SK-N-SH (cell line): ENCODE results near the gene VAV1. TPM values are rescaled to one million over a fixed set of nuclear protein-coding genes. Genes with fewer than 3 reads are reported as not detected.

ENCODE experiments used
- CTCF ChIA-PET: fragments of 300-600, 350-600 bp; formaldehyde crosslinking; extraction: SDS; loops from one replicate; lab custom pipeline; 2021; lab: Yijun Ruan, JAX
- POLR2A ChIA-PET: fragments of 350-600 bp; sonication (Branson Sonifier 250); formaldehyde crosslinking; extraction: SDS; loops from one replicate; lab custom pipeline; 2020; ENCODE audit warnings: antibody characterized with exemption, inconsistent platforms; lab: Yijun Ruan, JAX
- DNase-seq: peaks from one replicate; pipeline ENCODE4 v3.0.0; 2012
- H2AFZ ChIP-seq: fragments of 200-600 bp; sonication (generic); 2 replicates; pipeline ENCODE4 v1.8.1; 2016; ENCODE audit warnings: antibody characterized with exemption, mild to moderate bottlenecking, low read depth
- H3F3A ChIP-seq: fragments of 200-600 bp; sonication (generic); replicated peaks from 2 replicates; pipeline ENCODE3; 2016; ENCODE audit warnings: antibody characterized with exemption, mild to moderate bottlenecking; ENCODE audit not compliant: insufficient read depth
- H3K27ac ChIP-seq, 2 experiments: fragments of 200-500 bp in 1 of 2; fragments of 200-600 bp in 1 of 2; sonication (Bioruptor generic) in 1 of 2; sonication (generic), shearing (Covaris generic) in 1 of 2; 2 replicates each; pipeline versions ENCODE4 v1.5.1 to v1.6.1; 2014 to 2016; ENCODE audit warnings: low read depth in 2 of 2, inconsistent platforms in 1 of 2, low read length in 1 of 2, mild to moderate bottlenecking in 1 of 2, mixed read lengths in 1 of 2
- H3K27me3 ChIP-seq: fragments of 200-600 bp; sonication (generic), shearing (Covaris generic); 2 replicates; pipeline ENCODE4 v1.6.1; 2016; ENCODE audit warnings: mixed run types; ENCODE audit not compliant: insufficient read depth
- H3K36me3 ChIP-seq, 2 experiments: fragments of 200-500 bp in 1 of 2; fragments of 200-600 bp in 1 of 2; sonication (Bioruptor generic) in 1 of 2; sonication (generic) in 1 of 2; replicated peaks in 1 of 2; 2 replicates each; pipeline versions ENCODE3 to v1.5.1; 2014 to 2016; ENCODE audit warnings: low read length in 1 of 2, mild to moderate bottlenecking in 1 of 2; ENCODE audit not compliant: insufficient read depth in 2 of 2, control insufficient read depth in 1 of 2
- H3K4me1 ChIP-seq, 2 experiments: fragments of 200-500 bp in 1 of 2; fragments of 200-600 bp in 1 of 2; sonication (Bioruptor generic) in 1 of 2; sonication (generic), shearing (Covaris generic) in 1 of 2; 2 replicates each; pipeline versions ENCODE4 v1.5.1 to v1.6.1; 2014 to 2016; ENCODE audit warnings: low read depth in 1 of 2, low read length in 1 of 2, mixed run types in 1 of 2; ENCODE audit not compliant: insufficient read depth in 2 of 2, control insufficient read depth in 1 of 2
- H3K4me2 ChIP-seq: fragments of 200-600 bp; sonication (generic), shearing (Covaris generic); 2 replicates; pipeline ENCODE4 v1.6.1; 2017; ENCODE audit warnings: mixed run types
- H3K4me3 ChIP-seq, 2 experiments: fragments of 200-500 bp in 1 of 2; fragments of 200-600 bp in 1 of 2; sonication (Bioruptor generic) in 1 of 2; sonication (generic), shearing (Covaris generic) in 1 of 2; 2 replicates each; pipeline versions ENCODE4 v1.5.1 to v1.8.1; 2014 to 2016; ENCODE audit warnings: low read depth in 2 of 2, inconsistent platforms in 1 of 2, low read length in 1 of 2, mild to moderate bottlenecking in 1 of 2, mixed read lengths in 1 of 2, moderate library complexity in 1 of 2
- H3K79me2 ChIP-seq: fragments of 200-600 bp; sonication (generic); 2 replicates; pipeline ENCODE4 v1.8.1; 2017; ENCODE audit warnings: mild to moderate bottlenecking; ENCODE audit not compliant: insufficient read depth
- H3K9ac ChIP-seq: fragments of 200-600 bp; sonication (generic); 2 replicates; pipeline ENCODE4 v1.6.1; 2017; ENCODE audit warnings: mixed run types
- H3K9me2 ChIP-seq: fragments of 200-600 bp; sonication (generic); 2 replicates; pipeline ENCODE4 v1.6.1; 2017; ENCODE audit warnings: mixed run types
- H3K9me3 ChIP-seq: fragments of 200-600 bp; sonication (generic); 2 replicates; pipeline ENCODE4 v1.6.1; 2017; ENCODE audit warnings: mixed run types, mild to moderate bottlenecking, moderate library complexity
- H4K20me1 ChIP-seq: fragments of 200-600 bp; sonication (generic); 2 replicates; pipeline ENCODE4 v1.6.1; 2017; ENCODE audit warnings: mild to moderate bottlenecking, mixed run types; ENCODE audit not compliant: insufficient read depth
- CHD2 ChIP-seq: fragments of 150-350 bp; IDR thresholded peaks from 2 replicates; pipeline ENCODE4 v1.6.1; 2018; ENCODE audit warnings: low read length; ENCODE audit not compliant: partially characterized antibody
- EP300 ChIP-seq, 2 experiments: IDR thresholded peaks; 2 replicates each; pipeline versions ENCODE4 v1.4.0 to v1.6.1; 2012; ENCODE audit warnings: borderline replicate concordance in 1 of 2, low read depth in 1 of 2, low read length in 1 of 2
- EZH2phosphoT487 ChIP-seq: fragments of 200-600 bp; sonication (generic); IDR thresholded peaks from 2 replicates; pipeline ENCODE4 v1.6.1; 2017; ENCODE audit warnings: low read depth, mixed run types, mild to moderate bottlenecking, antibody characterized with exemption, moderate library complexity, borderline replicate concordance
- FOXJ3 ChIP-seq: sonication (generic); formaldehyde crosslinking; IDR thresholded peaks from 2 replicates; pipeline ENCODE4 v1.5.1; 2020; ENCODE audit warnings: mild to moderate bottlenecking, missing genetic modification reagents
- GABPA ChIP-seq: IDR thresholded peaks from 2 replicates; pipeline ENCODE4 v1.4.0; 2012; ENCODE audit warnings: low read depth, mild to moderate bottlenecking
- GATA2 ChIP-seq: sonication (generic); formaldehyde crosslinking; IDR thresholded peaks from 2 replicates; pipeline ENCODE4 v1.5.0; 2020; ENCODE audit warnings: mild to moderate bottlenecking, missing genetic modification reagents
- JUND ChIP-seq: IDR thresholded peaks from 2 replicates; pipeline ENCODE4 v1.4.0; 2012
- MEF2A ChIP-seq: IDR thresholded peaks from 2 replicates; pipeline ENCODE4 v1.4.0; 2012; ENCODE audit warnings: low read depth, borderline replicate concordance
- NFIC ChIP-seq: IDR thresholded peaks from 2 replicates; pipeline ENCODE4 v1.4.0; 2012; ENCODE audit warnings: borderline replicate concordance
- NRF1 ChIP-seq: IDR thresholded peaks from 2 replicates; pipeline ENCODE4 v1.6.1; 2012; ENCODE audit warnings: low read depth, mild to moderate bottlenecking, low read length
- POLR2AphosphoS5 ChIP-seq: IDR thresholded peaks from 2 replicates; pipeline ENCODE4 v1.6.1; 2012; ENCODE audit warnings: low read depth, low read length
- RCOR1 ChIP-seq: fragments of 150-350 bp; IDR thresholded peaks from 2 replicates; pipeline ENCODE4 v1.6.1; 2017; ENCODE audit warnings: antibody characterized with exemption, low read length
- RFX5 ChIP-seq: IDR thresholded peaks from 2 replicates; pipeline ENCODE4 v1.6.1; 2012; ENCODE audit warnings: mild to moderate bottlenecking, improper control_type of control experiment, low read length
- RXRA ChIP-seq: IDR thresholded peaks from 2 replicates; pipeline ENCODE4 v1.4.0; 2012; ENCODE audit warnings: low read depth, mild to moderate bottlenecking, borderline replicate concordance
- TCF12 ChIP-seq: IDR thresholded peaks from 2 replicates; pipeline ENCODE4 v1.4.0; 2012
- TEAD4 ChIP-seq: IDR thresholded peaks from 2 replicates; pipeline ENCODE4 v1.4.0; 2012; ENCODE audit warnings: mild to moderate bottlenecking, borderline replicate concordance; ENCODE audit not compliant: insufficient read depth
- YY1 ChIP-seq: IDR thresholded peaks from 2 replicates; pipeline ENCODE4 v1.4.0; 2012; ENCODE audit warnings: low read depth, mild to moderate bottlenecking
- WGBS: methylation state at CpG from one replicate; pipeline ENCODE4 v1.1.6; 2017; ENCODE audit warnings: low lambda C conversion rate; 5-methylcytosine and 5-hydroxymethylcytosine counted together
- polyA plus RNA-seq, 3 experiments: library from polyadenylated mRNA; depleted of rRNA; stranded (reverse); fragments of >200 nt; gene quantifications; 2 replicates each; pipeline ENCODE4 v1.2.3, GENCODE V29; 2012
- TF ChIP-seq, protein P1 (sequence below): fragments of 200-600 bp; sonication (generic); IDR thresholded peaks from 2 replicates; pipeline ENCODE4 v1.6.1; 2017; ENCODE audit warnings: antibody characterized with exemption, mild to moderate bottlenecking, moderate library complexity
- TF ChIP-seq, protein P2 (sequence below): fragments of 150-350 bp; IDR thresholded peaks from 2 replicates; pipeline ENCODE4 v1.6.1; 2017; ENCODE audit warnings: antibody characterized with exemption, low read length, low read depth, borderline replicate concordance
- TF ChIP-seq, protein P3 (sequence below): IDR thresholded peaks from 2 replicates; pipeline ENCODE4 v1.4.0; 2012; ENCODE audit warnings: low read depth
- TF ChIP-seq, protein P4 (sequence below): IDR thresholded peaks from 2 replicates; pipeline ENCODE4; 2012

Gene VAV1
- polyA plus RNA-seq, 1 of the 3 experiments (the other 2 are of a cell fraction): 0.02 TPM

DNA sequence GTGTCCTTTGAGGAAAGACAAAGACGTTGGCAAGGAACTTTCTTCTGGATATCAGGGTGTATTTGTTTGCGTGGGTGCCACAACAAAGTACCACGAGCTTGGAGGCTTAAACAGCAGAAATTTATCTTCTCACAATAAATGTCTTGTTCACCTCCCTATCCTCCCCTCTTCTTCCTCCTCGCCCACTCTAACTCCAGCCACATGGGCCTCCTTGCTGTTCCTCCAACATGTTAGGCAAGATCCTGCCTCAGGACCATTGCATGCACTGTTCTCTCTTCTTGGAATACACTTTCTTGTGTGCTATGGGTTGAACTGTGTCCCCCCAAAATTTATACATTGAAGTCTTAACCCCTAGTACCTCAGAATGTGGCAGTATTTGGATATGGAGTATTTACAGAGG lies 45.7 kb downstream of the VAV1 start (continued):
- TF ChIP-seq, protein P1, sequence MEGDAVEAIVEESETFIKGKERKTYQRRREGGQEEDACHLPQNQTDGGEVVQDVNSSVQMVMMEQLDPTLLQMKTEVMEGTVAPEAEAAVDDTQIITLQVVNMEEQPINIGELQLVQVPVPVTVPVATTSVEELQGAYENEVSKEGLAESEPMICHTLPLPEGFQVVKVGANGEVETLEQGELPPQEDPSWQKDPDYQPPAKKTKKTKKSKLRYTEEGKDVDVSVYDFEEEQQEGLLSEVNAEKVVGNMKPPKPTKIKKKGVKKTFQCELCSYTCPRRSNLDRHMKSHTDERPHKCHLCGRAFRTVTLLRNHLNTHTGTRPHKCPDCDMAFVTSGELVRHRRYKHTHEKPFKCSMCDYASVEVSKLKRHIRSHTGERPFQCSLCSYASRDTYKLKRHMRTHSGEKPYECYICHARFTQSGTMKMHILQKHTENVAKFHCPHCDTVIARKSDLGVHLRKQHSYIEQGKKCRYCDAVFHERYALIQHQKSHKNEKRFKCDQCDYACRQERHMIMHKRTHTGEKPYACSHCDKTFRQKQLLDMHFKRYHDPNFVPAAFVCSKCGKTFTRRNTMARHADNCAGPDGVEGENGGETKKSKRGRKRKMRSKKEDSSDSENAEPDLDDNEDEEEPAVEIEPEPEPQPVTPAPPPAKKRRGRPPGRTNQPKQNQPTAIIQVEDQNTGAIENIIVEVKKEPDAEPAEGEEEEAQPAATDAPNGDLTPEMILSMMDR: no peak
- TF ChIP-seq RCOR1 (no peak), FOXJ3 (CRISPR knock-in tag) (no peak), RXRA (no peak), EP300 (IDR thresholded peaks at IDR 0.05; ENCODE audit: borderline replicate concordance in 1 of 2, low read depth in 1 of 2, low read length in 1 of 2) (no peak), MEF2A (no peak), TEAD4 (no peak), TCF12 (no peak)
- TF ChIP-seq, protein P2, sequence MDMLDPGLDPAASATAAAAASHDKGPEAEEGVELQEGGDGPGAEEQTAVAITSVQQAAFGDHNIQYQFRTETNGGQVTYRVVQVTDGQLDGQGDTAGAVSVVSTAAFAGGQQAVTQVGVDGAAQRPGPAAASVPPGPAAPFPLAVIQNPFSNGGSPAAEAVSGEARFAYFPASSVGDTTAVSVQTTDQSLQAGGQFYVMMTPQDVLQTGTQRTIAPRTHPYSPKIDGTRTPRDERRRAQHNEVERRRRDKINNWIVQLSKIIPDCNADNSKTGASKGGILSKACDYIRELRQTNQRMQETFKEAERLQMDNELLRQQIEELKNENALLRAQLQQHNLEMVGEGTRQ: no peak

DNA sequence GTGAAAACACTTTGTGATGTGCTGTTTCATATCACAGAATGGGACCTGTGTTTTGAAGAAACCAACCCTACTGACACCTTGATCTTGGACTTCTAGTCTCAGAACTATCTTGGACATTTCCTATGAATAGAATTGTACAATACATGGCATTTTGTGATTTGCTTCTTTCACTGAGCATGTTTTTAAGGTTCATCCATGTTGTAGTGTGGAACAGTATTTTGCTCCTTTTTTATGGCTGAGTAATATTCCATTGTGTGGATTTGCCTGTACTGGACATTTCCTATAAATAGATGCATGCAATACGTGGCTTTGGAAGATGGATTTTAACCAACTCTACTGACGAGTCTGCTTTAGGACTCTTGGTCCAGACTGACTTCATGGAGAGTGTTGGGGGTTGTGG lies 46.8 kb downstream of the VAV1 start:
- POLR2A ChIA-PET: no interaction called here
- WGBS: 0% methylated on average over 2 of the region's 2 CpGs
- Histone ChIP-seq H3K27ac (no peak overlapping the region), H3K36me3 (no peaks in the 10 kb centered on the region), H3K27me3 (peaks cover 6% of the 10 kb centered on the region; the same call in 1 of the 2 replicates), H3K4me1 (no peaks in the 10 kb centered on the region), H3K4me2 (no peak overlapping the region), H3K9ac (no peak overlapping the region), H3F3A (no peaks in the 10 kb centered on the region), H2AFZ (no peak overlapping the region), H3K4me3 (no peak overlapping the region), H4K20me1 (no peaks in the 10 kb centered on the region), H3K79me2 (no peaks in the 10 kb centered on the region), H3K9me2 (no peaks in the 10 kb centered on the region), H3K9me3 (no peaks in the 10 kb centered on the region)
- DNase-seq: no peak
- CTCF ChIA-PET: no interaction called here
- TF ChIP-seq GATA2 (CRISPR knock-in tag): no peak
- no peak for TF ChIP-seq JUND
- TF ChIP-seq NFIC: no peak
- no peak for TF ChIP-seq GABPA
- TF ChIP-seq YY1: no peak
- TF ChIP-seq CHD2: no peak
- no peak for TF ChIP-seq POLR2AphosphoS5
- TF ChIP-seq NRF1: no peak
- TF ChIP-seq, protein P3, sequence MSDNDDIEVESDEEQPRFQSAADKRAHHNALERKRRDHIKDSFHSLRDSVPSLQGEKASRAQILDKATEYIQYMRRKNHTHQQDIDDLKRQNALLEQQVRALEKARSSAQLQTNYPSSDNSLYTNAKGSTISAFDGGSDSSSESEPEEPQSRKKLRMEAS: no peak
- TF ChIP-seq RCOR1: no peak
- TF ChIP-seq, protein P4, sequence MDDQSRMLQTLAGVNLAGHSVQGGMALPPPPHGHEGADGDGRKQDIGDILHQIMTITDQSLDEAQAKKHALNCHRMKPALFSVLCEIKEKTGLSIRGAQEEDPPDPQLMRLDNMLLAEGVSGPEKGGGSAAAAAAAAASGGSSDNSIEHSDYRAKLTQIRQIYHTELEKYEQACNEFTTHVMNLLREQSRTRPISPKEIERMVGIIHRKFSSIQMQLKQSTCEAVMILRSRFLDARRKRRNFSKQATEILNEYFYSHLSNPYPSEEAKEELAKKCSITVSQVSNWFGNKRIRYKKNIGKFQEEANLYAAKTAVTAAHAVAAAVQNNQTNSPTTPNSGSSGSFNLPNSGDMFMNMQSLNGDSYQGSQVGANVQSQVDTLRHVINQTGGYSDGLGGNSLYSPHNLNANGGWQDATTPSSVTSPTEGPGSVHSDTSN: no peak
- TF ChIP-seq EZH2phosphoT487: no peak
- no peak for TF ChIP-seq RFX5
